WERI-Rb-1 (cell line): ENCODE results near the gene ZW10.

Source experiments
- DNase-seq: peaks from one replicate; pipeline ENCODE4 v3.0.0-alpha.2; 2020
- H3K27ac ChIP-seq: fragments of 250-450 bp; sonication (Bioruptor Pico); 2 replicates; pipeline ENCODE4 v1.5.1; 2020; ENCODE audit warnings: mild to moderate bottlenecking, moderate library complexity
- H3K27me3 ChIP-seq: fragments of 250-450 bp; sonication (Bioruptor Pico); 2 replicates; pipeline ENCODE4 v1.5.1; 2021; ENCODE audit warnings: mild to moderate bottlenecking, low read depth, moderate library complexity; ENCODE audit not compliant: insufficient read depth, severe bottlenecking
- H3K36me3 ChIP-seq: fragments of 250-450 bp; sonication (Bioruptor Pico); 2 replicates; pipeline ENCODE4 v1.5.1; 2020; ENCODE audit warnings: mild to moderate bottlenecking, moderate library complexity
- H3K4me3 ChIP-seq: 2 replicates; pipeline ENCODE4 v1.5.1; 2011; ENCODE audit warnings: low read depth, mild to moderate bottlenecking, control low read depth, low read length
- H3K9me3 ChIP-seq: fragments of 250-450 bp; sonication (Bioruptor Pico); 2 replicates; pipeline ENCODE4 v1.5.1; 2021; ENCODE audit warnings: mild to moderate bottlenecking, moderate library complexity; ENCODE audit not compliant: severe bottlenecking
- TF ChIP-seq, protein P1 (sequence below): IDR thresholded peaks from 2 replicates; pipeline ENCODE4 v1.5.1; 2011; ENCODE audit warnings: low read depth, mild to moderate bottlenecking, control low read depth, inconsistent platforms, low read length

The ZW10 gene

DNA sequence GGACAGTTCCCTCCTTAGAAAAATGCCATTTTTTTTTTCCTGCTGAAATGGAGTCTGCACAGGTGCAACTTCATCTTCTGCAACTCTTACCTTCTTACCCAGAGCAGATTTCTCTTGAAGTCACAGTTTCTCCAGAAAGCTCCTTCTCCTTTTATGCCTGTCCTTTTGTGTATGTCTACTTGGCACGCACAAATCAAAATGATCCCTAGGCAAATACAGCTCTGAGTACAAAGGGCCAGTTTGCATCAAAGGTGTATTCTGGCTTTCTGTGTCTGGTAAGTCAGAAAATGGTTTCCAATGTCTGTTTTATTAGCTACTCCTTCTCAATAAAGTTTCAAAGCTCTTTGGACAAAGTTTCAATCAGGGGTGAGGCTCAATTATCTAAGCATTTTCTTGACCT is 8.6 kb upstream of the ZW10 start:
- Histone ChIP-seq H3K36me3 (no peaks in the 10 kb centered on the region), H3K27me3 (no peaks in the 10 kb centered on the region), H3K9me3 (no peaks in the 10 kb centered on the region), H3K27ac (no peak overlapping the region), H3K4me3 (no peak overlapping the region)
- TF ChIP-seq, protein P1, sequence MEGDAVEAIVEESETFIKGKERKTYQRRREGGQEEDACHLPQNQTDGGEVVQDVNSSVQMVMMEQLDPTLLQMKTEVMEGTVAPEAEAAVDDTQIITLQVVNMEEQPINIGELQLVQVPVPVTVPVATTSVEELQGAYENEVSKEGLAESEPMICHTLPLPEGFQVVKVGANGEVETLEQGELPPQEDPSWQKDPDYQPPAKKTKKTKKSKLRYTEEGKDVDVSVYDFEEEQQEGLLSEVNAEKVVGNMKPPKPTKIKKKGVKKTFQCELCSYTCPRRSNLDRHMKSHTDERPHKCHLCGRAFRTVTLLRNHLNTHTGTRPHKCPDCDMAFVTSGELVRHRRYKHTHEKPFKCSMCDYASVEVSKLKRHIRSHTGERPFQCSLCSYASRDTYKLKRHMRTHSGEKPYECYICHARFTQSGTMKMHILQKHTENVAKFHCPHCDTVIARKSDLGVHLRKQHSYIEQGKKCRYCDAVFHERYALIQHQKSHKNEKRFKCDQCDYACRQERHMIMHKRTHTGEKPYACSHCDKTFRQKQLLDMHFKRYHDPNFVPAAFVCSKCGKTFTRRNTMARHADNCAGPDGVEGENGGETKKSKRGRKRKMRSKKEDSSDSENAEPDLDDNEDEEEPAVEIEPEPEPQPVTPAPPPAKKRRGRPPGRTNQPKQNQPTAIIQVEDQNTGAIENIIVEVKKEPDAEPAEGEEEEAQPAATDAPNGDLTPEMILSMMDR, result no peak
- DNase-seq, result no peak

DNA sequence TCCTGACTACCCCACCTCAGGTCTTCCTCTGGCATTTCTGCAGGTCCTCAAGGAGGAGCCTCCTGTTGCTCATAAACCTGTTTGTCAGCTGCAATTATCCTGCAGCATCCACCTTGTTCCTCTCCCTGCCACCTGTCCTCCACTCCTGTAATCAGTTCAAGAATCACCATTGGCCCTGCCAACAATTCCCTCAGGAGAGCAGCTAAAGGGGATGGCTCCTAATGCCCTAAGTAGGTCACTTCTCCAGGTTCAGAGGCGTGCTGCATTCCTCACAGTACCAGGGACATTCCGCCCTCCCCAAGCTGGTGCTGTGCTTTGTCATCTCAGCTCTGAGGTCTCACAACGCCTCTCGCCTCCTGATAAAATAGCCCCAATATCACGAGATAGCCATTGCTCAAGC is 8.2 kb upstream of the ZW10 start:
- Histone ChIP-seq H3K4me3 (no peak overlapping the region), H3K27ac (no peak overlapping the region), H3K9me3 (no peaks in the 10 kb centered on the region), H3K27me3 (no peaks in the 10 kb centered on the region), H3K36me3 (no peaks in the 10 kb centered on the region)
- DNase-seq, result no peak
- TF ChIP-seq, protein P1, result no peak

DNA sequence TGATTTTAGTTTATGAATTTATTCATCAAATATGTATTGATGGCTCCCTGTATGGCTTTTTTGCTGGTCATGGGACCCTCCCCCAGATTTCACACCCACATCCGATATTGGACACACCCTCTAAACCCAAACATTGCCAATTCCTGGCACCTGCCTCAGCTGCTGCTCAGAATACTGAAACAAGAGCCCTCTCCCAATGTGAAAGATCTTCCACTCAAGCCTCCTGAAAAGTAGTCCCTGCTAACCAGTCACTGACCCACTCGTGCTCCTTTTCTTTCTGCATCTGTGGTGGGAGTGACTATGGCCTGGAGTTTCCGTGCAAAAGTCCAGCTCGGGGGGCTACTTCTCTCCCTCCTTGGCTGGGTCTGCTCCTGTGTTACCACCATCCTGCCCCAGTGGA is 6.0 kb upstream of the ZW10 start, which contains the start of gene CLDN25:
TSS of gene CLDN25 (plus strand) at position 301 of the 400 bp plus-strand sequence. CDS start at position 301, 0 bp downstream.
- DNase-seq, result no peak
- Histone ChIP-seq H3K4me3 (no peak within 1 kb of the TSS), H3K27ac (no peak within 1 kb of the TSS), H3K36me3 (no peaks in the 10 kb centered on the region), H3K9me3 (no peaks in the 10 kb centered on the region), H3K27me3 (no peaks in the 10 kb centered on the region)
- TF ChIP-seq, protein P1, result no peak

DNA sequence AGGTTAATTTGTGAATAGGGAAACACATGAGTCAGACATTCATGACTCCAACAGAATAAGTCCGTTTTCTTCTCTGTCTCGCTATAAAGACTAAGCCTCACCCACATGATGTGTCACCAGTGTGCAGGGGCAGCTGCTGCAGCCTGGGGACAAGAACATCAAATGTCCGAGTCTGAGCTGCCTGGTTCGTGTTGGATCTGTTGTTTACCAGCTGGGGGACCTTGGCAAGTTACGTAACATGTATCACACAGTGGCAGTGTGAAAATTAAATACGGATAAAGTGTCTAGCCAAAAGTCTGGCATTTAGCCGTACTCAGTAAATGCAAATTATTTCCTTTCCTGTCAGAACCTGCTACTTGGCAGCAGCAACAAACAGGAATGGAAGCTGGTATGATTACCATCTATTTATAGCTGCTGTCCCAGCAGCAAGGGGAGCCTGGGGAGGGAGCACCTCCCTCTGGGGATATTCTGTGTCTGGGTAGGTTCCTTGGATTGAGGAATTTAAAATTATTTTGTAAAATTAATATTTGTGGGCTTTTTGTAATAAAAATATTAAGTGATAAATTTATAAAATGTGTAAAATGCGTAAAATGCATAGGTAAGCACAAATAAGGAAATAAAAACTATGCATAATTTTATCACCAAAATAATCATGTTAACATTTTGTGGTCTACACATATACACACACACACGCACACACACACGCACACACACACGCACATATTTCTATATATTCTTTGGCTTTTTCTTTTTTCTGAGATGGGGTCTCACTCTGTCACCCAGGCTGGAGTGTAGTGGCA is 4.8 kb upstream of the ZW10 start:
- Histone ChIP-seq H3K36me3 (no peaks in the 10 kb centered on the region; the same call in 1 of the 2 replicates), H3K27ac (no peak overlapping the region), H3K9me3 (no peaks in the 10 kb centered on the region), H3K4me3 (no peak overlapping the region), H3K27me3 (no peaks in the 10 kb centered on the region)
- TF ChIP-seq, protein P1, result no peak
- no peak for DNase-seq

DNA sequence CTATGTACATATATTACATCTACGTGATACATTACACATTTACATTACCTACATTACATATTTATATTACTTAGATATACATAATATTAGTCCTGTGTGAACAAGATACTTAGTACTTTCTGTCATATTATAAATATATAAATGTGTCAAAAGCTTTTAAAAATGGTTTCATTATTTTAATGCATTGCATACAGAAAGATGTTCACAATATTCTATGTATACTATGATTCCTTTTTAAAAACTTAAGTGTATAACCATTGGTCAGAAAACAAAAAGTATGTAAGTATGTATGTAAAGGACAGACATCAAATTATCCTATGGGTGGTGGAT is 647 bp upstream of the ZW10 start:
- H3K27ac ChIP-seq, result peak overlapping the region; percentile 85
- peak overlapping the region; percentile 76 for H3K4me3 ChIP-seq

More for the DNA sequence above, 647 bp upstream of the ZW10 start:
- no peak for DNase-seq
- peaks cover 4% of the 10 kb centered on the region for H3K36me3 ChIP-seq
- H3K27me3 ChIP-seq, result no peaks in the 10 kb centered on the region
- H3K9me3 ChIP-seq, result no peaks in the 10 kb centered on the region
- TF ChIP-seq, protein P1, result no peak
